ENCODE measurements around the gene CPSF3.
A peak's percentile ranks its signal among the peaks of the same experiment; 100 is the strongest.

The CPSF3 gene

GRCh38 chr2:9423100-9423921 is at the start of gene CPSF3, which contains the start of gene ITGB1BP1:
TSS of gene CPSF3 (plus strand) at chr2:9423654. CDS start at chr2:9423774, 120 bp downstream.
TSS of gene ITGB1BP1 (minus strand) at chr2:9423528. CDS start at chr2:9418697, 4,831 bp downstream.
- no peaks in the 10 kb centered on the region for H3K27me3 ChIP-seq (ENCODE audit: control insufficient read depth, insufficient read depth, low read length)
- H3K36me3 ChIP-seq (ENCODE audit: control insufficient read depth, insufficient read depth, low read length): no peaks in the 10 kb centered on the region
- peaks cover 12% of the 10 kb centered on the region for H3K4me1 ChIP-seq (ENCODE audit: control insufficient read depth, insufficient read depth, low read length)

GRCh38 chr2:9374071-9374730 is 49.3 kb upstream of the CPSF3 start:
- Histone ChIP-seq H3K4me3 (ENCODE audit: low read length) (no peak overlapping the region), H3K27me3 (ENCODE audit: control insufficient read depth, insufficient read depth, low read length) (no peaks in the 10 kb centered on the region), H3K9ac (ENCODE audit: low read length) (no peak overlapping the region), H3K36me3 (ENCODE audit: control insufficient read depth, insufficient read depth, low read length) (peaks cover 16% of the 10 kb centered on the region), H3K9me3 (ENCODE audit: control insufficient read depth, low read length) (no peaks in the 10 kb centered on the region), H3K4me1 (ENCODE audit: control insufficient read depth, insufficient read depth, low read length) (peaks cover 3% of the 10 kb centered on the region)

More at GRCh38 chr2:9423100-9423921, at the start of gene CPSF3, which contains the start of gene ITGB1BP1:
- Histone ChIP-seq H3K4me3 (ENCODE audit: low read length) (peak within 1 kb of the TSS; percentile 94), H3K9me3 (ENCODE audit: control insufficient read depth, low read length) (no peaks in the 10 kb centered on the region), H3K9ac (ENCODE audit: low read length) (peak within 1 kb of the TSS; percentile 93)

GRCh38 chr2:9375857-9376428 is 47.5 kb upstream of the CPSF3 start:
- Histone ChIP-seq H3K9me3 (ENCODE audit: control insufficient read depth, low read length) (no peaks in the 10 kb centered on the region), H3K36me3 (ENCODE audit: control insufficient read depth, insufficient read depth, low read length) (peaks cover 16% of the 10 kb centered on the region), H3K4me1 (ENCODE audit: control insufficient read depth, insufficient read depth, low read length) (peaks cover 9% of the 10 kb centered on the region), H3K27me3 (ENCODE audit: control insufficient read depth, insufficient read depth, low read length) (no peaks in the 10 kb centered on the region), H3K4me3 (ENCODE audit: low read length) (no peak overlapping the region), H3K9ac (ENCODE audit: low read length) (no peak overlapping the region)

GRCh38 chr2:9377461-9378097 is 45.9 kb upstream of the CPSF3 start:
- Histone ChIP-seq H3K4me1 (ENCODE audit: control insufficient read depth, insufficient read depth, low read length) (peaks cover 18% of the 10 kb centered on the region), H3K36me3 (ENCODE audit: control insufficient read depth, insufficient read depth, low read length) (peaks cover 20% of the 10 kb centered on the region)

GRCh38 chr2:9378433-9379390 is 44.7 kb upstream of the CPSF3 start:
- H3K36me3 ChIP-seq (ENCODE audit: control insufficient read depth, insufficient read depth, low read length): peaks cover 17% of the 10 kb centered on the region
- peaks cover 18% of the 10 kb centered on the region for H3K4me1 ChIP-seq (ENCODE audit: control insufficient read depth, insufficient read depth, low read length)
- H3K9ac ChIP-seq (ENCODE audit: low read length): no peak overlapping the region
- H3K9me3 ChIP-seq (ENCODE audit: control insufficient read depth, low read length): no peaks in the 10 kb centered on the region
- H3K4me3 ChIP-seq (ENCODE audit: low read length): no peak overlapping the region
- no peaks in the 10 kb centered on the region for H3K27me3 ChIP-seq (ENCODE audit: control insufficient read depth, insufficient read depth, low read length)

More at GRCh38 chr2:9377461-9378097, 45.9 kb upstream of the CPSF3 start:
- Histone ChIP-seq H3K9me3 (ENCODE audit: control insufficient read depth, low read length) (no peaks in the 10 kb centered on the region), H3K9ac (ENCODE audit: low read length) (no peak overlapping the region), H3K4me3 (ENCODE audit: low read length) (no peak overlapping the region), H3K27me3 (ENCODE audit: control insufficient read depth, insufficient read depth, low read length) (no peaks in the 10 kb centered on the region)

GRCh38 chr2:9379391-9379755 is 44.1 kb upstream of the CPSF3 start:
- H3K27me3 ChIP-seq (ENCODE audit: control insufficient read depth, insufficient read depth, low read length): no peaks in the 10 kb centered on the region
- no peak overlapping the region for H3K9ac ChIP-seq (ENCODE audit: low read length)
- no peak overlapping the region for H3K4me3 ChIP-seq (ENCODE audit: low read length)
- H3K36me3 ChIP-seq (ENCODE audit: control insufficient read depth, insufficient read depth, low read length): peaks cover 15% of the 10 kb centered on the region
- H3K9me3 ChIP-seq (ENCODE audit: control insufficient read depth, low read length): no peaks in the 10 kb centered on the region
- H3K4me1 ChIP-seq (ENCODE audit: control insufficient read depth, insufficient read depth, low read length): peaks cover 18% of the 10 kb centered on the region

GRCh38 chr2:9380702-9381628 is 42.5 kb upstream of the CPSF3 start:
- no peaks in the 10 kb centered on the region for H3K27me3 ChIP-seq (ENCODE audit: control insufficient read depth, insufficient read depth, low read length)
- H3K4me3 ChIP-seq (ENCODE audit: low read length): no peak overlapping the region
- peak overlapping the region; percentile 15 for H3K9ac ChIP-seq (ENCODE audit: low read length)
- H3K4me1 ChIP-seq (ENCODE audit: control insufficient read depth, insufficient read depth, low read length): peaks cover 18% of the 10 kb centered on the region
- peaks cover 13% of the 10 kb centered on the region for H3K36me3 ChIP-seq (ENCODE audit: control insufficient read depth, insufficient read depth, low read length)
- no peaks in the 10 kb centered on the region for H3K9me3 ChIP-seq (ENCODE audit: control insufficient read depth, low read length)

- no peaks in the 10 kb centered on the region for H3K27me3 ChIP-seq (ENCODE audit: control insufficient read depth, insufficient read depth, low read length)
- no peak overlapping the region for H3K4me3 ChIP-seq (ENCODE audit: low read length)
- H3K36me3 ChIP-seq (ENCODE audit: control insufficient read depth, insufficient read depth, low read length): peaks cover 13% of the 10 kb centered on the region
- no peak overlapping the region for H3K9ac ChIP-seq (ENCODE audit: low read length)
- H3K9me3 ChIP-seq (ENCODE audit: control insufficient read depth, low read length): no peaks in the 10 kb centered on the region
- peaks cover 18% of the 10 kb centered on the region for H3K4me1 ChIP-seq (ENCODE audit: control insufficient read depth, insufficient read depth, low read length)
Measured at GRCh38 chr2:9382604-9383235, 40.7 kb upstream of the CPSF3 start.

- Histone ChIP-seq H3K9me3 (ENCODE audit: control insufficient read depth, low read length) (no peaks in the 10 kb centered on the region), H3K27me3 (ENCODE audit: control insufficient read depth, insufficient read depth, low read length) (no peaks in the 10 kb centered on the region), H3K36me3 (ENCODE audit: control insufficient read depth, insufficient read depth, low read length) (peaks cover 13% of the 10 kb centered on the region), H3K4me3 (ENCODE audit: low read length) (no peak overlapping the region), H3K4me1 (ENCODE audit: control insufficient read depth, insufficient read depth, low read length) (peaks cover 15% of the 10 kb centered on the region), H3K9ac (ENCODE audit: low read length) (no peak overlapping the region)
Measured at GRCh38 chr2:9384521-9384920, 38.9 kb upstream of the CPSF3 start.

- H3K36me3 ChIP-seq (ENCODE audit: control insufficient read depth, insufficient read depth, low read length): peaks cover 13% of the 10 kb centered on the region
- H3K4me3 ChIP-seq (ENCODE audit: low read length): no peak overlapping the region
- H3K4me1 ChIP-seq (ENCODE audit: control insufficient read depth, insufficient read depth, low read length): peaks cover 10% of the 10 kb centered on the region
- H3K9me3 ChIP-seq (ENCODE audit: control insufficient read depth, low read length): no peaks in the 10 kb centered on the region
- no peaks in the 10 kb centered on the region for H3K27me3 ChIP-seq (ENCODE audit: control insufficient read depth, insufficient read depth, low read length)
- no peak overlapping the region for H3K9ac ChIP-seq (ENCODE audit: low read length)
Measured at GRCh38 chr2:9385841-9386240, 37.6 kb upstream of the CPSF3 start.
